Astrocyte (in vitro differentiated cells and primary cell): Measurements from ENCODE around the gene IPO13. TPM values are rescaled to one million over a fixed set of nuclear protein-coding genes. Genes with fewer than 3 reads are reported as not detected.

ENCODE experiments used
- DNase-seq: peaks from one replicate; pipeline ENCODE4 v3.0.0-alpha.2; 2010; ENCODE audit warnings: low read depth
- FAIRE-seq: peaks from 2 replicates; lab custom pipeline; 2011; peaks lifted over from hg19 to GRCh38; lab: Jason Lieb, UNC
- H2AFZ ChIP-seq: 2 replicates; pipeline ENCODE4 v1.6.0; 2012; ENCODE audit warnings: low read depth, low read length, inconsistent platforms
- H3K27ac ChIP-seq: 2 replicates; pipeline ENCODE4 v1.5.1; 2011; ENCODE audit warnings: low read depth, low read length, inconsistent platforms
- H3K27me3 ChIP-seq: 2 replicates; pipeline ENCODE4 v1.6.0; 2011; ENCODE audit warnings: low read length, inconsistent platforms; ENCODE audit not compliant: insufficient read depth
- H3K36me3 ChIP-seq: 2 replicates; pipeline ENCODE4 v1.5.1; 2011; ENCODE audit warnings: low read length, inconsistent platforms; ENCODE audit not compliant: insufficient read depth
- H3K4me1 ChIP-seq: 2 replicates; pipeline ENCODE4 v1.5.1; 2011; ENCODE audit warnings: low read length, inconsistent platforms; ENCODE audit not compliant: insufficient read depth
- H3K4me2 ChIP-seq: 2 replicates; pipeline ENCODE4 v1.6.0; 2012; ENCODE audit warnings: low read length, inconsistent platforms
- H3K4me3 ChIP-seq: 2 replicates; pipeline ENCODE4 v1.5.1; 2011; ENCODE audit warnings: low read depth, mild to moderate bottlenecking, low read length, inconsistent platforms; ENCODE audit not compliant: insufficient read depth
- H3K79me2 ChIP-seq: 2 replicates; pipeline ENCODE4 v1.6.0; 2012; ENCODE audit warnings: mild to moderate bottlenecking, low read length, inconsistent platforms; ENCODE audit not compliant: insufficient read depth
- H3K9ac ChIP-seq: 2 replicates; pipeline ENCODE4 v1.6.0; 2012; ENCODE audit warnings: mild to moderate bottlenecking, low read length, inconsistent platforms
- H3K9me3 ChIP-seq: 2 replicates; pipeline ENCODE4 v1.5.1; 2012; ENCODE audit warnings: low read depth, mild to moderate bottlenecking, low read length, inconsistent platforms; ENCODE audit not compliant: insufficient read depth
- H4K20me1 ChIP-seq: 2 replicates; pipeline ENCODE4 v1.6.0; 2012; ENCODE audit warnings: low read length, inconsistent platforms; ENCODE audit not compliant: insufficient read depth
- H3K27ac Mint-ChIP-seq: one replicate; pipeline ENCODE4 v1.8.0; 2021; ENCODE audit warnings: mild to moderate bottlenecking, mixed read lengths; ENCODE audit not compliant: unreplicated experiment
- H3K27me3 Mint-ChIP-seq: one replicate; pipeline ENCODE4 v1.8.0; 2021; ENCODE audit warnings: low read depth, mixed read lengths; ENCODE audit not compliant: unreplicated experiment
- H3K36me3 Mint-ChIP-seq: one replicate; pipeline ENCODE4 v1.8.0; 2021; ENCODE audit warnings: low read depth, mixed read lengths; ENCODE audit not compliant: unreplicated experiment
- H3K4me1 Mint-ChIP-seq: one replicate; pipeline ENCODE4 v1.8.0; 2021; ENCODE audit warnings: low read depth, mixed read lengths; ENCODE audit not compliant: unreplicated experiment
- H3K4me3 Mint-ChIP-seq: one replicate; pipeline ENCODE4 v1.8.0; 2021; ENCODE audit warnings: mild to moderate bottlenecking, moderate library complexity, mixed read lengths; ENCODE audit not compliant: unreplicated experiment
- H3K9me3 Mint-ChIP-seq: one replicate; pipeline ENCODE4 v1.8.0; 2021; ENCODE audit warnings: mild to moderate bottlenecking, mixed read lengths; ENCODE audit not compliant: unreplicated experiment
- CTCF ChIP-seq: IDR thresholded peaks from 2 replicates; pipeline ENCODE4 v1.5.1; 2011; ENCODE audit warnings: low read depth, mild to moderate bottlenecking, inconsistent platforms, low read length, moderate library complexity; ENCODE audit not compliant: insufficient read depth
- EZH2 ChIP-seq: IDR thresholded peaks from 2 replicates; pipeline ENCODE4 v1.6.1; 2012; ENCODE audit warnings: mild to moderate bottlenecking, low read length, inconsistent platforms; ENCODE audit not compliant: insufficient read depth
- total RNA-seq: library from RNA; stranded (reverse); gene quantifications from 2 replicates; pipeline ENCODE4 v1.2.1, GENCODE V29; 2021

The IPO13 gene
- total RNA-seq, 1 donor from 2014 or later, result 31.0 TPM

- FAIRE-seq (no peak), DNase-seq (no peak)
- Histone ChIP-seq H3K4me1 (no peaks in the 10 kb centered on the region), H3K4me2 (no peak overlapping the region), H3K27ac (no peak overlapping the region), H3K9ac (no peak overlapping the region), H3K27me3 (no peaks in the 10 kb centered on the region), H2AFZ (no peak overlapping the region), H3K4me3 (no peak overlapping the region), H4K20me1 (peaks cover 22% of the 10 kb centered on the region), H3K9me3 (no peaks in the 10 kb centered on the region), H3K36me3 (no peaks in the 10 kb centered on the region), H3K79me2 (no peaks in the 10 kb centered on the region)
- no peaks in the 10 kb centered on the region for H3K27me3 Mint-ChIP-seq
- peaks cover 1% of the 10 kb centered on the region for H3K9me3 Mint-ChIP-seq
- H3K4me3 Mint-ChIP-seq, result no peak overlapping the region
- no peaks in the 10 kb centered on the region for H3K4me1 Mint-ChIP-seq
- TF ChIP-seq EZH2 (no peak), CTCF (no peak)
- peaks cover 35% of the 10 kb centered on the region for H3K36me3 Mint-ChIP-seq
- no peak overlapping the region for H3K27ac Mint-ChIP-seq
These were observed 14.0 kb downstream of the IPO13 start for GRCh38 chr1:43960798-43961197.

- Histone ChIP-seq H3K9ac (no peak overlapping the region), H3K4me2 (no peak overlapping the region), H4K20me1 (peaks cover 20% of the 10 kb centered on the region), H3K27me3 (no peaks in the 10 kb centered on the region), H3K4me3 (no peak overlapping the region), H3K36me3 (no peaks in the 10 kb centered on the region), H3K9me3 (no peaks in the 10 kb centered on the region), H3K79me2 (no peaks in the 10 kb centered on the region), H2AFZ (no peak overlapping the region), H3K27ac (no peak overlapping the region), H3K4me1 (no peaks in the 10 kb centered on the region)
- Mint-ChIP-seq H3K27me3 (no peaks in the 10 kb centered on the region), H3K36me3 (peaks cover 36% of the 10 kb centered on the region), H3K4me3 (no peak overlapping the region), H3K9me3 (peaks cover 1% of the 10 kb centered on the region), H3K27ac (no peak overlapping the region), H3K4me1 (no peaks in the 10 kb centered on the region)
- FAIRE-seq (no peak), DNase-seq (no peak)
- TF ChIP-seq EZH2 (no peak), CTCF (no peak)
These were observed 14.9 kb downstream of the IPO13 start for GRCh38 chr1:43961692-43962091.

- Histone ChIP-seq H3K4me2 (no peak overlapping the region), H3K36me3 (no peaks in the 10 kb centered on the region), H3K79me2 (no peaks in the 10 kb centered on the region), H3K27me3 (no peaks in the 10 kb centered on the region), H3K27ac (no peak overlapping the region), H3K4me3 (no peak overlapping the region), H3K4me1 (no peaks in the 10 kb centered on the region), H2AFZ (no peak overlapping the region), H3K9ac (no peak overlapping the region), H4K20me1 (peaks cover 20% of the 10 kb centered on the region), H3K9me3 (no peaks in the 10 kb centered on the region)
- Mint-ChIP-seq H3K36me3 (peaks cover 34% of the 10 kb centered on the region), H3K4me3 (no peak overlapping the region), H3K27me3 (no peaks in the 10 kb centered on the region), H3K9me3 (peaks cover 1% of the 10 kb centered on the region), H3K4me1 (no peaks in the 10 kb centered on the region), H3K27ac (no peak overlapping the region)
- TF ChIP-seq CTCF (no peak), EZH2 (no peak)
- FAIRE-seq (no peak), DNase-seq (no peak)
These were observed 15.6 kb downstream of the IPO13 start for GRCh38 chr1:43962324-43962723.
